HepG2 (cell line): ENCODE results near the gene RTL5. TPM values are rescaled to one million over a fixed set of nuclear protein-coding genes. Genes with fewer than 3 reads are reported as not detected.

Experiments
- HOXA3 ChIP-seq: sonication (generic); formaldehyde crosslinking; IDR thresholded peaks from 2 replicates; pipeline ENCODE4 v1.5.0; 2020; ENCODE audit warnings: missing genetic modification reagents
- NR2F6 ChIP-seq, 2 experiments: IDR thresholded peaks; 2 replicates each; pipeline ENCODE4 v1.6.1; 2016; ENCODE audit warnings: antibody characterized with exemption in 1 of 2, mild to moderate bottlenecking in 1 of 2
- PAWR ChIP-seq: sonication (generic); formaldehyde crosslinking; IDR thresholded peaks from 2 replicates; pipeline ENCODE4 v1.4.0; 2020; ENCODE audit warnings: missing genetic modification reagents, mild to moderate bottlenecking, borderline replicate concordance
- RFX1 ChIP-seq: fragments of 450-650 bp; IDR thresholded peaks from 2 replicates; pipeline ENCODE4 v1.6.1; 2017
- STAT6 ChIP-seq: sonication (generic); formaldehyde crosslinking; IDR thresholded peaks from 2 replicates; pipeline ENCODE4 v1.4.0; 2020; ENCODE audit warnings: missing genetic modification reagents, mild to moderate bottlenecking, borderline replicate concordance
- TRAFD1 ChIP-seq: sonication (generic); formaldehyde crosslinking; IDR thresholded peaks from 2 replicates; pipeline ENCODE4 v1.5.1; 2020; ENCODE audit warnings: missing genetic modification reagents, mild to moderate bottlenecking, borderline replicate concordance
- ZNF142 ChIP-seq: sonication (generic); formaldehyde crosslinking; IDR thresholded peaks from 2 replicates; pipeline ENCODE4 v1.4.0; 2020; ENCODE audit warnings: missing genetic modification reagents
- ZNF205 ChIP-seq: IDR thresholded peaks from 2 replicates; pipeline ENCODE4 v1.6.1; 2018; ENCODE audit warnings: missing biosample characterization, missing genetic modification reagents
- ZNF280D ChIP-seq: sonication (generic); formaldehyde crosslinking; IDR thresholded peaks from 2 replicates; pipeline ENCODE4 v1.5.1; 2020; ENCODE audit warnings: mild to moderate bottlenecking, missing genetic modification reagents
- ZNF543 ChIP-seq: sonication (generic); formaldehyde crosslinking; IDR thresholded peaks from 2 replicates; pipeline ENCODE4 v1.4.0; 2020; ENCODE audit warnings: mild to moderate bottlenecking, missing genetic modification reagents
- ZNF768 ChIP-seq: sonication (generic); formaldehyde crosslinking; IDR thresholded peaks from 2 replicates; pipeline ENCODE4 v1.4.0; 2020; ENCODE audit warnings: missing genetic modification reagents
- polyA plus RNA-seq, 8 experiments: library from polyadenylated mRNA; depleted of rRNA in 3 of 8; stranded (reverse) in 7 of 8; unstranded in 1 of 8; fragments of >200 nt; fragmentation: Illumina TruSeq in 4 of 8; extraction: Trizol in 4 of 8; gene quantifications; 2 replicates each; pipeline versions ENCODE4 v1.2.1 to v1.2.3, GENCODE V29; 2011 to 2016; ENCODE audit warnings: low read depth in 4 of 8, missing spikeins in 1 of 8, mixed read lengths in 1 of 8; ENCODE audit not compliant: insufficient read depth in 1 of 8
- total RNA-seq, 5 experiments: library from RNA; depleted of rRNA; stranded (reverse); fragments of >200 nt; fragmentation: Illumina TruSeq; extraction: Trizol; gene quantifications; 2 replicates each; pipeline ENCODE4 v1.2.3, GENCODE V29; 2016; ENCODE audit warnings: low read depth in 1 of 5

The RTL5 gene
- total and polyA plus RNA-seq, 2 of the 13 experiments (the other 11 are each of a cell fraction or from before 2014, with no cell fraction given) = not detected

GRCh38 chrX:72131317-72132294, at the start of gene RTL5 (continued):
- TF ChIP-seq RFX1 = peak; percentile 27; the same call in 1 of the 2 replicates
- TF ChIP-seq PAWR (CRISPR knock-in tag) = no peak
- no peak for TF ChIP-seq ZNF280D (CRISPR knock-in tag)
- 0 out of 2 replicates have a peak, but pooled peaks have one; percentile 39 for TF ChIP-seq ZNF142 (CRISPR knock-in tag)
- no peak for TF ChIP-seq ZNF205 (CRISPR knock-in tag)
- TF ChIP-seq ZNF768 (CRISPR knock-in tag) = no peak
- TF ChIP-seq ZNF543 = no peak
- TF ChIP-seq NR2F6 (IDR thresholded peaks at IDR 0.05) = no peak
- no peak for TF ChIP-seq NR2F6 (CRISPR knock-in tag; IDR thresholded peaks at IDR 0.05)
- no peak for TF ChIP-seq HOXA3
- TF ChIP-seq TRAFD1 (CRISPR knock-in tag) = no peak
- no peak for TF ChIP-seq STAT6 (CRISPR knock-in tag)
- TF ChIP-seq, all 625 proteins: peak for 4
